IPS-18c (cell line): ENCODE data around the gene GPD1L.
"Not testable (repeated sequence)": the region's sequence is repeated elsewhere in the genome, so short reads cannot be mapped to it uniquely, and the experiment has no call there.

ENCODE experiments used
- H3K4me3 ChIP-seq: 2 replicates; pipeline ENCODE4 v1.7.0; 2013; ENCODE audit warnings: low read depth, mild to moderate bottlenecking, low read length, moderate library complexity; ENCODE audit not compliant: insufficient read depth
- H3K9me3 ChIP-seq: one replicate; pipeline ENCODE4 v1.6.1; 2013; ENCODE audit warnings: mild to moderate bottlenecking, low read length, moderate library complexity; ENCODE audit not compliant: control insufficient read depth, insufficient read depth

Gene GPD1L

GRCh38 chr3:32189693-32190092 lies 83.3 kb downstream of the GPD1L start:
- H3K9me3 ChIP-seq, result no peaks in the 10 kb centered on the region
- H3K4me3 ChIP-seq, result 0 out of 2 replicates have a peak overlapping the region, but pooled peaks have one; percentile 16

DNA sequence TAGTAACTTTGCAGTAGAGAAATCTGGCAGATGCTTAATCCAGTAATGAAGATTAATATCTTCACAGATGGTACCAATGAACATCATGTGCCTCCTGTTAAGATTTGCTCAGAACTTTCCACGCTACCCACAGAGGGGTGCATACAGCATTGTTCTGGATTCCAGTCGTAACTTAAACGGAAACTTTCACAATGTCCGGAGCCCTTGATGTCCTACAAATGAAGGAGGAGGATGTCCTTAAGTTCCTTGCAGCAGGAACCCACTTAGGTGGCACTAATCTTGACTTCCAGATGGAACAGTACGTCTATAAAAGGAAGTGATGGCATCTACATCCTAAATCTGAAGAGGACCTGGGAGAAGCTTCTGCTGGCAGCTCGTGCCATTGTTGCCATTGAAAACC lies 84.1 kb downstream of the GPD1L start:
- H3K9me3 ChIP-seq, H3K4me3 ChIP-seq: not testable (repeated sequence)

DNA sequence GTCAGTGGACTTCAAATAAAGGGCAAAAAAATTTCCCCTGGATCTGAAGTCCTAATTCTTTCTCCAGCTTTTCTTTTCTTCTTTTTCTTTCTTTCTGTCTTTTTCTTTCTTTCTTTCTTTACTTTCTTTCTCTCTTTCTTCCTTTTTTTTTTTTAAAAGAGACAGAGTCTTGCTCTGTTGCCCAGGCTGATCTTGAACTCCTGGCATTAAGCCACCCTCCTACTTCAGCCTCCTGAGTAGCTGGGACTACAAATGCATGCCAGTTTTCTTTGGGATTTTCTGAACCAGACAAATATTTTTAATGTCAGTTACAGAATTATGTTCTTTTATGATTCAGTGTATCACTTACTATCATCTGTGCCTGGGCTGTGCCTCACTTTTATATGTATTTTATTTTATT lies 86.7 kb downstream of the GPD1L start:
- Histone ChIP-seq H3K9me3 (no peaks in the 10 kb centered on the region), H3K4me3 (no peak overlapping the region)

GRCh38 chr3:32194653-32195052 lies 88.2 kb downstream of the GPD1L start:
- Histone ChIP-seq H3K4me3 (no peak overlapping the region), H3K9me3 (no peaks in the 10 kb centered on the region)

GRCh38 chr3:32195995-32196540 lies 89.6 kb downstream of the GPD1L start:
- H3K9me3 ChIP-seq, result no peaks in the 10 kb centered on the region
- no peak overlapping the region for H3K4me3 ChIP-seq

GRCh38 chr3:32197991-32198390 lies 91.6 kb downstream of the GPD1L start:
- no peak overlapping the region for H3K4me3 ChIP-seq
- no peaks in the 10 kb centered on the region for H3K9me3 ChIP-seq

DNA sequence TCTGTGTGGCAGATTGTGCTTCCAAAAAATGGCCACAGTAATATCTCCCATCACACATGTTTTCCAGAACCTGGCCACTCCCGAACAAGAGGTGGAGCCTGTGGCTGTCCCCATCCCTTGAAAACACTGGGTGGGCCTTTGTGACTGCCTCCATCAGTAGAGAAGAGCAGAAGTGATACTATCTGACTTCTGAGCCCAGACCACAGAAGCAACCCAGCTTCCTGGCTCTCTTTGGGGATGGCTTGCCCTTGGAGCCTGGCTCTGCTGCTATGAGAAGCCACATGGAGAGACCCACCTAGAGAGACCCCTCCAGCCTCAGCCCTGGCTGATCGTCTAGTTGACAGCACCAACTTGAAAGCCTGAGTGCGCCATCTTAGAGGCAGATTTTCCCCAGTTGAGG lies 92.3 kb downstream of the GPD1L start:
- H3K9me3 ChIP-seq, result no peaks in the 10 kb centered on the region

GRCh38 chr3:32200490-32200889 lies 94.1 kb downstream of the GPD1L start:
- H3K9me3 ChIP-seq, result no peaks in the 10 kb centered on the region
- no peak overlapping the region for H3K4me3 ChIP-seq

More for the DNA sequence above, 92.3 kb downstream of the GPD1L start:
- no peak overlapping the region for H3K4me3 ChIP-seq

DNA sequence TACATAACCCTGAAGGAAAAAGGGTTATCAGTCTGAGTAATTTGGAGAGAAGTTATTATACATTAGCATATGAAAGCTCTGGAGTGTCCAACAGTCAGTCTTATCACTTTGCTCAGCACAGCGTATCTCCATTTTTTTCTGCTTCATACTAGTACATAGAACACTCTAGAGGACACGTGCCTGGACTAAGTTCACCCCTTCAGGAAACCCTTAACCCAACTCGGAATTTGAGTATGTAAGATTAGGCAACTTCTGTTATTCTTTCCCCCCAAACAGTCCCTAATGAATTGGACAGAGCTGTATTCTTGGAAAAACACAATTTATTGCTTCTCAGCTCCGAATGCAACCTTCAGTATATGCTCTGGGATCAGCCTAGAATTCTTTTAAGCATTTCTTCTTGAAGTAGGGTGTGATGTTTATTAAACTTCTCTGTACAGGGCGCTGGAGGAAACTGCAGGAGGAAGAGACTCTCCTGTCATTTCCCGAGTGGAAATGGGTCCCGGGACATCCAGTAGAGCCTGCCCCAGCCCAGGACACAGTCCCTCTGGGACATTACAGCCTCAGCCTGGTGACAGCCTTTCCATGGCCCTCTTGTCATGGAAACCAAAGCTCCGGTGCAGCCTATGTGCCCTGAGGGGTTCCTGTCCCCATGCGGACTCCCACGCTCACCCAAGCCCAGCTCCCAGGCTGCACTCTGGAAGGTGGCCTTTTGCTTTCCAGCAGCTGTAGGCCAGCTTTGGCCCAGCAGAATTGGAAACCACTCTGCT lies 94.8 kb downstream of the GPD1L start:
- H3K9me3 ChIP-seq, result no peaks in the 10 kb centered on the region
- no peak overlapping the region for H3K4me3 ChIP-seq

- Histone ChIP-seq H3K9me3 (no peaks in the 10 kb centered on the region), H3K4me3 (no peak overlapping the region)
These were observed 96.1 kb downstream of the GPD1L start for GRCh38 chr3:32202496-32202895.

- no peak overlapping the region for H3K4me3 ChIP-seq
- no peaks in the 10 kb centered on the region for H3K9me3 ChIP-seq
These were observed 97.4 kb downstream of the GPD1L start for GRCh38 chr3:32203854-32204253.

GRCh38 chr3:32208447-32208846 lies 102.0 kb downstream of the GPD1L start:
- no peaks in the 10 kb centered on the region for H3K9me3 ChIP-seq
- no peak overlapping the region for H3K4me3 ChIP-seq

DNA sequence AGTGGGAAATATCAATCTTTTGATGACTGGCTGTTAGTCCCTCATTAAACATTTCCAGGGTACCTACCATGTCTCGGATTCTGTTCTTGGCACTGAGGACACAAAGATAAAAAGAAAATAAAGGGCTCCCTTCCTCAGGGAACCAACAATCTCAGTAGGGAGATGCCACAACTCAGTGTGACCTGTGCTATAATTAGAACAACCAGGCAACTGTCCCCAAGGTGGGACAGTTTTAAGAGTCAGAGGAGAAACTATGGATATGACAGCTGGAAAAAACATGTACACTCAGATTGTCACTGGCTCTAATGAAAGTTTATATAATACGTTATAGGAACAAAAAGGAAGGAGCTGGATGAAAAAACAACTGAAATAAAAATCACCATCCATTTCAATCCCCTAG lies 108.8 kb downstream of the GPD1L start:
- Histone ChIP-seq H3K9me3 (no peaks in the 10 kb centered on the region), H3K4me3 (no peak overlapping the region)

DNA sequence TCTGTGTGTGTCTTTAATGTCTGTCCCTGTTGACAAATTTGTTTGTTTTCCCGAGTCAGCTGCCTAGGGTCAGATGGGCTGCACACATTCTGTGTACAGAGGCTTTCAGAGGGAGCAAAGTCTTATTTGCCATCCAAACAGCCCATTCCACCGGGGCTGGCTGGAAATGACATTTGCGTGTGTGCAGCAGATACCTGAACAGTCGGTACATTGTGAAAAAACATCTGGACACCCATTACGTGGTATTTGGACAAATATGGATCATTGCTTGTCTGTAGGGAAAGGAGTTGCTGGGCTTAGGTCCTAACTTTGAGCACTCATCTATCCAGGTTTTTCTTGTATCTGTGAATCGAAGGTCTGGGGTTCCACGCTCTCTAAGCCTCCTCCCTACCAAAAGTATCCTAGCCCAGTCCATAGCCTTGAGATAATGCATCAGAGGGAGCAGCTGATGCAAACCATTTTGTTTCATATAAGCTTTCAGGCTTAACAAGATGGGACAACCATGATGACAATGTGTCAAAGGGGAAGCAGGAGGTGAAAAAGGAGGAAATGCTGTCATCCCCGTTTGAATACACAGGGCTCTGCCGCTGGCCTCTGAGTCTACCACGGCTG lies 109.9 kb downstream of the GPD1L start:
- Histone ChIP-seq H3K9me3 (no peaks in the 10 kb centered on the region), H3K4me3 (no peak overlapping the region)

DNA sequence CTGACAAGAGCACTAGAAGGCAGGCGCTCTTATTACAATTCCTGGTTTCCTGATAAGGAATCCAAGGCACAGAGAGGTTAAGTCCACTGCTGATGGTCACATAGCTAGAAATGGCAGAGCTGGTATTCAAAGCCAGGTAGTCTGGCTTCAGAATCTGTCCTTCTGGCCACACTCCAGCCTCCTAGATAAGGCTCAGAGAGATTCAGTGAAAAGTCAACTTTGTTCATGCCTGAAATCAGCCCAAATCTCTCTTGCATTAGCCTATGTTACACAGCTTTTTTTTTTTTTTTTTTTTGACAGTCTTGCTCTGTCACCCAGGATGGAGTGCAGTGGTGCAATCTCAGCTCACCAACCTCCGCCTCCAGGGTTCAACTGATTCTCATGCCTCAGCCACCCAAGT lies 110.9 kb downstream of the GPD1L start:
- H3K4me3 ChIP-seq, result no peak overlapping the region
- no peaks in the 10 kb centered on the region for H3K9me3 ChIP-seq
